Activated naive CD8-positive, alpha-beta T cell treated with anti-CD3 and anti-CD28 coated beads, Interleukin-2, amount 50 U/mL, for 24 hours (primary cell): ENCODE results near the gene CD244.

Experiments
- ATAC-seq: fragments of 150-1000 bp; cut with Tn5 transposase; one replicate; pipeline ENCODE4 v1.10.0; 2021
- DNase-seq: peaks from one replicate; pipeline ENCODE4 v3.0.0; 2021
- H3K27ac Mint-ChIP-seq: one replicate; pipeline ENCODE4 v1.8.0; 2021; ENCODE audit warnings: mild to moderate bottlenecking, mixed read lengths
- H3K27me3 Mint-ChIP-seq: one replicate; pipeline ENCODE4 v1.8.0; 2021; ENCODE audit warnings: mixed read lengths
- H3K36me3 Mint-ChIP-seq: one replicate; pipeline ENCODE4 v1.8.0; 2021; ENCODE audit warnings: low read depth, mixed read lengths
- H3K4me1 Mint-ChIP-seq: one replicate; pipeline ENCODE4 v1.8.0; 2021; ENCODE audit warnings: mixed read lengths
- H3K4me3 Mint-ChIP-seq: one replicate; pipeline ENCODE4 v1.8.0; 2021; ENCODE audit warnings: mild to moderate bottlenecking, moderate library complexity, mixed read lengths
- H3K9me3 Mint-ChIP-seq: one replicate; pipeline ENCODE4 v1.8.0; 2021; ENCODE audit warnings: mixed read lengths

Gene CD244

GRCh38 chr1:160844447-160845232 lies 18.0 kb downstream of the CD244 start:
- no peaks in the 10 kb centered on the region for H3K27me3 Mint-ChIP-seq
- peaks cover 19% of the 10 kb centered on the region for H3K4me1 Mint-ChIP-seq
- H3K36me3 Mint-ChIP-seq, result peaks cover 3% of the 10 kb centered on the region
- H3K4me3 Mint-ChIP-seq, result no peak overlapping the region
- DNase-seq (no peak), ATAC-seq (no peak)
- H3K9me3 Mint-ChIP-seq, result peaks cover 4% of the 10 kb centered on the region
- no peak overlapping the region for H3K27ac Mint-ChIP-seq

GRCh38 chr1:160841079-160841478 lies 21.6 kb downstream of the CD244 start:
- peaks cover 54% of the 10 kb centered on the region for H3K4me1 Mint-ChIP-seq
- no peaks in the 10 kb centered on the region for H3K27me3 Mint-ChIP-seq

GRCh38 chr1:160839746-160840145 lies 22.9 kb downstream of the CD244 start:
- no peaks in the 10 kb centered on the region for H3K36me3 Mint-ChIP-seq
- peaks cover 64% of the 10 kb centered on the region for H3K4me1 Mint-ChIP-seq
- no peaks in the 10 kb centered on the region for H3K9me3 Mint-ChIP-seq
- no peak overlapping the region for H3K4me3 Mint-ChIP-seq
- no peak for ATAC-seq
- DNase-seq, result no peak
- no peaks in the 10 kb centered on the region for H3K27me3 Mint-ChIP-seq
- no peak overlapping the region for H3K27ac Mint-ChIP-seq

More at GRCh38 chr1:160841079-160841478, 21.6 kb downstream of the CD244 start:
- no peak for ATAC-seq
- Mint-ChIP-seq H3K27ac (no peak overlapping the region), H3K4me3 (no peak overlapping the region), H3K36me3 (peaks cover 3% of the 10 kb centered on the region), H3K9me3 (peaks cover 4% of the 10 kb centered on the region)
- no peak for DNase-seq

- H3K9me3 Mint-ChIP-seq, result no peaks in the 10 kb centered on the region
- H3K27me3 Mint-ChIP-seq, result no peaks in the 10 kb centered on the region
- H3K4me1 Mint-ChIP-seq, result peaks cover 69% of the 10 kb centered on the region
- no peak overlapping the region for H3K27ac Mint-ChIP-seq
- ATAC-seq (no peak), DNase-seq (no peak)
- H3K4me3 Mint-ChIP-seq, result no peak overlapping the region
- no peaks in the 10 kb centered on the region for H3K36me3 Mint-ChIP-seq
Observed at GRCh38 chr1:160838888-160839287, 23.8 kb downstream of the CD244 start.

GRCh38 chr1:160837558-160838205 lies 25.0 kb downstream of the CD244 start:
- peak; percentile 90 for ATAC-seq
- peak; percentile 79 for DNase-seq
- Mint-ChIP-seq H3K36me3 (no peaks in the 10 kb centered on the region), H3K4me1 (peaks cover 68% of the 10 kb centered on the region), H3K9me3 (no peaks in the 10 kb centered on the region), H3K4me3 (peak overlapping the region; percentile 58), H3K27ac (peak overlapping the region; percentile 97), H3K27me3 (no peaks in the 10 kb centered on the region)

GRCh38 chr1:160836981-160837557 lies 25.6 kb downstream of the CD244 start:
- Mint-ChIP-seq H3K27ac (peak overlapping the region; percentile 97), H3K4me3 (peak overlapping the region; percentile 9), H3K27me3 (no peaks in the 10 kb centered on the region), H3K36me3 (no peaks in the 10 kb centered on the region), H3K4me1 (peaks cover 64% of the 10 kb centered on the region), H3K9me3 (no peaks in the 10 kb centered on the region)
- no peak for DNase-seq
- ATAC-seq, result no peak

- peak overlapping the region; percentile 9 for H3K4me3 Mint-ChIP-seq
- peaks cover 64% of the 10 kb centered on the region for H3K4me1 Mint-ChIP-seq
- H3K27ac Mint-ChIP-seq, result peak overlapping the region; percentile 97
- H3K27me3 Mint-ChIP-seq, result no peaks in the 10 kb centered on the region
- no peaks in the 10 kb centered on the region for H3K36me3 Mint-ChIP-seq
- H3K9me3 Mint-ChIP-seq, result no peaks in the 10 kb centered on the region
- ATAC-seq (no peak), DNase-seq (no peak)
Observed at GRCh38 chr1:160836561-160836960, 26.1 kb downstream of the CD244 start.

GRCh38 chr1:160835751-160836150 lies 26.9 kb downstream of the CD244 start:
- Mint-ChIP-seq H3K27me3 (no peaks in the 10 kb centered on the region), H3K9me3 (no peaks in the 10 kb centered on the region), H3K4me3 (no peak overlapping the region), H3K4me1 (peaks cover 64% of the 10 kb centered on the region), H3K27ac (peak overlapping the region; percentile 97), H3K36me3 (no peaks in the 10 kb centered on the region)
- no peak for ATAC-seq
- no peak for DNase-seq

- H3K27ac Mint-ChIP-seq, result peak overlapping the region; percentile 55
- peak; percentile 58 for DNase-seq
- no peak for ATAC-seq
- H3K9me3 Mint-ChIP-seq, result no peaks in the 10 kb centered on the region
- H3K4me3 Mint-ChIP-seq, result no peak overlapping the region
- peaks cover 62% of the 10 kb centered on the region for H3K4me1 Mint-ChIP-seq
- no peaks in the 10 kb centered on the region for H3K27me3 Mint-ChIP-seq
- no peaks in the 10 kb centered on the region for H3K36me3 Mint-ChIP-seq
Observed at GRCh38 chr1:160834945-160835565, 27.6 kb downstream of the CD244 start.

- H3K9me3 Mint-ChIP-seq, result no peaks in the 10 kb centered on the region
- H3K36me3 Mint-ChIP-seq, result peaks cover 2% of the 10 kb centered on the region
- no peaks in the 10 kb centered on the region for H3K27me3 Mint-ChIP-seq
- no peak overlapping the region for H3K4me3 Mint-ChIP-seq
- peak; percentile 84 for DNase-seq
- peaks cover 18% of the 10 kb centered on the region for H3K4me1 Mint-ChIP-seq
- H3K27ac Mint-ChIP-seq, result peak overlapping the region; percentile 33
- ATAC-seq, result peak; percentile 85
Observed at GRCh38 chr1:160830321-160831153, 32.1 kb downstream of the CD244 start.

- H3K27ac Mint-ChIP-seq, result no peak overlapping the region
- peaks cover 2% of the 10 kb centered on the region for H3K36me3 Mint-ChIP-seq
- no peak overlapping the region for H3K4me3 Mint-ChIP-seq
- peaks cover 10% of the 10 kb centered on the region for H3K4me1 Mint-ChIP-seq
- H3K27me3 Mint-ChIP-seq, result no peaks in the 10 kb centered on the region
- H3K9me3 Mint-ChIP-seq, result no peaks in the 10 kb centered on the region
- DNase-seq (no peak), ATAC-seq (no peak)
Observed at GRCh38 chr1:160829766-160830165, 32.9 kb downstream of the CD244 start.

- H3K4me3 Mint-ChIP-seq, result no peak overlapping the region
- H3K27ac Mint-ChIP-seq, result no peak overlapping the region
- H3K9me3 Mint-ChIP-seq, result no peaks in the 10 kb centered on the region
- H3K36me3 Mint-ChIP-seq, result peaks cover 5% of the 10 kb centered on the region
- no peaks in the 10 kb centered on the region for H3K4me1 Mint-ChIP-seq
- no peak for ATAC-seq
- no peak for DNase-seq
- no peaks in the 10 kb centered on the region for H3K27me3 Mint-ChIP-seq
Observed at GRCh38 chr1:160827418-160827817, 35.3 kb downstream of the CD244 start.

- H3K36me3 Mint-ChIP-seq, result peaks cover 5% of the 10 kb centered on the region
- H3K4me3 Mint-ChIP-seq, result no peak overlapping the region
- ATAC-seq (no peak), DNase-seq (no peak)
- no peaks in the 10 kb centered on the region for H3K27me3 Mint-ChIP-seq
- no peaks in the 10 kb centered on the region for H3K4me1 Mint-ChIP-seq
- no peaks in the 10 kb centered on the region for H3K9me3 Mint-ChIP-seq
- H3K27ac Mint-ChIP-seq, result no peak overlapping the region
Observed at GRCh38 chr1:160826546-160826945, 36.1 kb downstream of the CD244 start.

GRCh38 chr1:160823296-160823695 lies 39.4 kb downstream of the CD244 start:
- no peak for ATAC-seq
- DNase-seq, result no peak
- no peaks in the 10 kb centered on the region for H3K27me3 Mint-ChIP-seq
- no peak overlapping the region for H3K27ac Mint-ChIP-seq
- H3K4me3 Mint-ChIP-seq, result no peak overlapping the region
- peaks cover 5% of the 10 kb centered on the region for H3K36me3 Mint-ChIP-seq
- H3K9me3 Mint-ChIP-seq, result no peaks in the 10 kb centered on the region
- no peaks in the 10 kb centered on the region for H3K4me1 Mint-ChIP-seq
